Right ventricle myocardium superior (tissue), 1 donor: Measurements from ENCODE around the gene MPHOSPH8. TPM values are rescaled to one million over a fixed set of nuclear protein-coding genes. Genes with fewer than 3 reads are reported as not detected.
A peak's percentile ranks its signal among the peaks of the same experiment; 100 is the strongest.
"Not testable (repeated sequence)": the region's sequence is repeated elsewhere in the genome, so short reads cannot be mapped to it uniquely, and the experiment has no call there.

ENCODE experiments used
- ATAC-seq: fragments of 200-7000 bp; cut with Tn5 transposase; one replicate; pipeline ENCODE4 v1.9.1; 2020; ENCODE audit warnings: mild to moderate bottlenecking; ENCODE audit not compliant: poor library complexity
- DNase-seq: peaks from one replicate; pipeline ENCODE4 v3.0.0-alpha.2; 2020
- intact Hi-C: fragments of 100-400 bp; cut with DNase I; formaldehyde crosslinking; loops from one replicate; pipeline ENCODE4 v1.11.2; 2022
- total RNA-seq: library from RNA; stranded (reverse); fragmentation: NEBNext Ultra II Directional; extraction: Animal tissue kit (Norgen Biotek cat#: 25700); gene quantifications from one replicate; pipeline ENCODE4 v1.2.1, GENCODE V29; 2021
- donor health status: DM: no; HTN: yes; CAD: no; lungs with severe emphysema.

Gene MPHOSPH8
- total RNA-seq, 1 donor from 2014 or later = 26.0 TPM

DNA sequence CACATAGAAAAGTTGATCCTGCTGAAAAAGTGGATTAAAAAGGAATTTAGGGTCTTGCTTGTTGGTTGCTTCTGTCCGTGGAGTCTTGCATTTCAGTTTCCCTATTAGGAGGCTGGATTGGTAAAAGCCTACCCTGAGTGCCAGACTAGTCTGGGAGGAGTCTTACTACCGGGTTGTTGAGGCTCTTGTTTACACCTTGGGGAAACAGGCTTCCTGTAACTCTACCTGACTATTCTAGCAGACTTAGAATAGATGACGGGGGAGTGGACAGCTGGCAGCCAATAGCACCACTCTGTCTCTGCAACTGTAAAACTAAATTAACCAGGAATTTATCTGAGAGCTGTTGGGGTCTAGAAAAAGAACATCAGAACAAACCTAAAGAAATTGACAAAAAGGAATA, 11.3 kb upstream of the MPHOSPH8 start:
- intact Hi-C loops = no loop called here
- DNase-seq (no peak), ATAC-seq (no peak)

DNA sequence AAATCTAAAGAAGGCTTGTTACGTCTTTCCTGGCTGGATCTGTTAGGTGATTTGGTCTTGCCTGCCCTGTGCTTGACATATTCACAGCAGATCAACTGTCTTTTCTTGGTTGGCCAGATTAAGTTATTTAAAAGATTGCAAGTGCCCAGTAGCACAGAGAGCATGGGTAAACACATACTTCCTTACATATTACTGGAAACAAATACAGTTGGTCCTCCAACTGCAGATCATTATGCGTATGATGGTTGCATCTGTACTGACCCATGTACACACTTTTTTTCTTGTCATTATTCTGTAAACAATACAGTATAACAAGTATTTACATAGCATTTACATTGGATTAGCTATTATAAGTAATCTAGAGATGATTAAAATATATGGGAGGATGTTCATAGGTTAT, 9.2 kb upstream of the MPHOSPH8 start:
- ATAC-seq (no peak), DNase-seq (no peak)
- intact Hi-C loops = no loop called here

DNA sequence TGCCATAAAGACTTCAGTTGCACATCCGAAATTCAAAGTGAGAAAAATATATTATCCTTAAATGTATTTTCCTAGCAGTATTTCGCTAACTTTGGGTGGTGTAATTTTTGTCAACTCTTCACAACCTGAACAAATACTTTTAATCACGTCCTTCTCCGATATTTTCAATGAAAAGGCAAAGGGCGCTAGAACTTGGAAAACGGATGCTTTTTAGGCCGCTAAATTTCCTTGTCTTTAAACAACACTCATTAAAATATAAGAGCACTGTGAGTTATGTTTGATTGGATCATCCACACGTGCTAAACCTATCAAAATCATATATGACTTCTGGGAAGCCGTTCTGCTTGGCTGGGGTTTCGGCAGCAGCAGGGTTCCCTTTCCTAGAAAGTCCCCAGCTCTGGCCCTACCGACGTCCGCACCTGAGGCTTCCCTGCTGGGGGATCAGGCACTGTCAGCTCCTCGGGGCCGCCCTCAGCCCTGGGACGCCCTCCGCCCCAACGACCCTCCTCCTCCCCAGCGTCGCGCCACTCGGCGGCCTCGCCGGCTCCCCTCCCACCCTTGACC, 462 bp upstream of the MPHOSPH8 start:
- intact Hi-C loops = loop anchor here (10.0 kb wide), 1 partner anchor 152 kb away; the partner anchor contains the start of gene PSPC1
- DNase-seq (no peak), ATAC-seq (no peak)

GRCh38 chr13:19634256-19634740, 839 bp downstream of the MPHOSPH8 start:
- ATAC-seq (peak; percentile 73), DNase-seq (no peak)
- intact Hi-C loops = loop anchor here (10.0 kb wide), 1 partner anchor 151 kb away; the partner anchor contains the start of gene PSPC1

DNA sequence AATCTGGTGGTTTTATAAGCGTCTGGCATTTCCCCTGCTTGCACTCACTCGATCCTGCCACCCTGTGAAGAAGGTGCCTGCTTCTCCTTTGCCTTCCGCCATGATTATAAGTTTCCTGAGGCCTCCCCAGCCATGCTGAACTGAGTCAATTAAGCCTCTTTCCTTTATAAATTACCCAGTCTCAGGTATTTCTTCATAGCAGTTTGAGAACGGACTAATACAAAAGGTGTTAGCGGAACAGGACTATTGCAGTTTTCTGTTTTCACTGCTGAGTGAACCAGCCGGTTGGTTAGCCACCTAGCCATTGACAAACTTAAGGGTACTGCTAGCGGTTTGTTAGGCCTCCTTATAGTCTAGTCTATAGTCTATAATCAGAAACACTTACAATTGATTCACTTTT, 2.5 kb downstream of the MPHOSPH8 start:
- intact Hi-C loops = loop anchor here (10.0 kb wide), 1 partner anchor 149 kb away; the partner anchor contains the start of gene PSPC1
- not testable (repeated sequence) for DNase-seq, ATAC-seq

DNA sequence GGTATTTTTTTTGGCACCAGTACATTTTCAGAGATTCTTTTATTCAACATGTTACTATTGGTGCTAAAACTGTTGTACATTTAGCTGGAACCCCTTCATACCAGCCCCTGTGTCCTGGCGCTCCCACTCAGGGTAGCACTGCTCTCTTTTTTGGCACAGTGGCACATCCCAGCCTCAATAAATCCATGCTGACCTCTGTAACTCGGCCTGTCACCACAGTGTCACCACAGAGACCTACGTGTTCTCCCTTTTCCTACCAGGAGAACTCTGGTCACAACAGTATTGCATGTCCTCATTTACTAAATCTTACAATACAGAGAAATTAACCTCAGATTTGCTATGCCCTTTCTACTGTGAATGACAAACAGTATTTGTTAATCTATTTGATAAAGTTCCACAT, 10.2 kb downstream of the MPHOSPH8 start:
- no peak for ATAC-seq
- intact Hi-C loops = no loop called here
- DNase-seq = no peak

DNA sequence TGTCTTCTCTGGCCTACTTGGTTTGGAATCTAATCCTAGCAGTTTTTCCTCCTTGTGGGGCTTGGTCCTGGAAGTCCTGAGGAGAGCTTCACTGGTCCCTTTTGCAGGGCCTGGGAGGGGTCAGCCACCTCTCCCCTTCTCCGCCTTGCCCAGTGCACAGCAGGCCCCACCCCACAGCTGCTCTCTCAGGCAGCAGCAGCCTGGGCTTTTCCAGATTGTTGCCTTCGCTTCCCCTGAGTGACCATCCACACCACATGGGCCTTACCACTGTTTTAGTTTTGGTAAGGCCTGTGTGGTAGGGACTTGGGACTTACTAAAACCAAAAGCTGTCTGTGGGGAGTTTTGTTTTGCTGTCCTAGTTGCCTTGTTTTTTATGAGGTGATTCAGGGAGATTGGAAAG, 11.5 kb downstream of the MPHOSPH8 start:
- DNase-seq (no peak), ATAC-seq (peak; percentile 18)
- intact Hi-C loops = no loop called here

DNA sequence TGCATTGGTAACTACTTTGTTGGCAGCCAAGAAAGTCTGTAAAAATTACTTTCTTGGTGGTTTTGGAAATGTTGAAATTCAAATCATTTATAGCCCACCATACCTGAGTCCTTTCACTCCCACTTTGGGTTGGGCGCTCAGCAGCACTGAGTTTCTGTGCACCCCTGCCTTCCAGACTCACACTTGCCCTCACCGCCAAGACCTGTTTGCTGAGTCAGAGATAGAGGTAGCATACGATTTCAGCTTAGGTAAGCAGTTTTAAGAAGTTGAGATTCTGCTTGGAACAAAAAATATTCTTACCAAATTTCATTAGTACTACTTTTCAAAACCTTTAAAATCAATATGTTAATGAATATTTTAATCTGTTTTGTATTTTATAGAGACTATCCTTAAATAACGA, 12.6 kb downstream of the MPHOSPH8 start:
- DNase-seq (no peak), ATAC-seq (no peak)
- intact Hi-C loops = no loop called here

DNA sequence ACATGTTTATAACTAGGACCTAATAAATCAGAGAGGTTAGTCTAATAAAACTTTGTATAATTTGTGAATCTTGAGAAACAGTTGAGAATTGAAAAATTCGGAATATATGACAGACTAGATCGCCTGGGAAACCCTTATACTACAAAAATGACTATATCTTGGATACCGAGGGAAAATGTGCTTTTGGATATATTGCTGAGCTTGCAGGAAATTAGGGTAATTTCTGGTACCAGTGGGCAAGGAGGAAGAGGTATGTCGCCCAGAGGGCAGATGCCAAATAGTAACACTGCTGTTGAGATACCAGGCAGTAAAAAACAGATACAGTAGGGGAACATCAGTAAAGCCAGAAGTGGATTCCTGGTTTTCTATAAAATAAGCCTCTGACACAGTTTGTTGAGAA, 17.3 kb downstream of the MPHOSPH8 start:
- ATAC-seq = no peak
- no peak for DNase-seq
- intact Hi-C loops = no loop called here

DNA sequence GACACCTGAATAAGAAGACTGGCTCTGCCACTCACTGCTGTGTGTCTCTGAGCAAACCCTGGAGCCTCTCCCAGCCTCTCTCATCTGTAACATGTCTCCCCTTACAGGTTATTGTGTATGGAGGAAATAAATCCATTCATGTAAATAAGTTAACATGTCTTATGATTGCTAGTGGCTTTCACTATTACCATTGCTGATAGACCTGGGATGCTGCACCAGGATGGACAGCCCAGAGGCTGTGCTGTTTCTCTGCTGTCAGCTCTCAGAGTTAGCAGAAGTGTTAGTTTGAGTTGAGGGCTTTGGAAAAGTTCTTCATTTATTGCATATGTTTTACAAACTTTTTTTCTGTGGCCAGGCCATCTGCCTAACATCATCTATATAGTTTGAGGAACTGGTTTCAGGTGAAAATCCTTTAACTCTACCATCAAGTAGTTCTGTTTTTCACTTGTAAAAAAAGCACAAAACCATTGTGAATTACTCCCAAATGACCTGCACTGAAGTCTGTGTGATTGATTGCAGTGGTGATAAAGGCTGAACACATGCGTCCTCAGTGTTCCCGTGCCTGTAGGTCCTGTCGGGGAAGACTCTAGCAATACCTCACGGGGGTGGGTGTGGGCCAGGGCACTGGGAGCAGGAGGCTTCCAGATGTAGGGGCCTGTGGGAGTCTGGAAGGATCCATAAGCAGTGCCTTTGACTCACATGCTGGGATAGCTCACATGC, 24.6 kb downstream of the MPHOSPH8 start:
- ATAC-seq (no peak), DNase-seq (no peak)
- intact Hi-C loops = no loop called here

GRCh38 chr13:19658831-19659230, 25.4 kb downstream of the MPHOSPH8 start:
- DNase-seq (no peak), ATAC-seq (no peak)
- intact Hi-C loops = no loop called here

- intact Hi-C loops = no loop called here
- ATAC-seq = no peak
Measured at GRCh38 chr13:19661126-19661525, 27.7 kb downstream of the MPHOSPH8 start.

GRCh38 chr13:19661561-19661960, 28.1 kb downstream of the MPHOSPH8 start:
- ATAC-seq (no peak), DNase-seq (no peak)
- intact Hi-C loops = no loop called here

More at GRCh38 chr13:19661126-19661525, 27.7 kb downstream of the MPHOSPH8 start:
- DNase-seq = no peak

DNA sequence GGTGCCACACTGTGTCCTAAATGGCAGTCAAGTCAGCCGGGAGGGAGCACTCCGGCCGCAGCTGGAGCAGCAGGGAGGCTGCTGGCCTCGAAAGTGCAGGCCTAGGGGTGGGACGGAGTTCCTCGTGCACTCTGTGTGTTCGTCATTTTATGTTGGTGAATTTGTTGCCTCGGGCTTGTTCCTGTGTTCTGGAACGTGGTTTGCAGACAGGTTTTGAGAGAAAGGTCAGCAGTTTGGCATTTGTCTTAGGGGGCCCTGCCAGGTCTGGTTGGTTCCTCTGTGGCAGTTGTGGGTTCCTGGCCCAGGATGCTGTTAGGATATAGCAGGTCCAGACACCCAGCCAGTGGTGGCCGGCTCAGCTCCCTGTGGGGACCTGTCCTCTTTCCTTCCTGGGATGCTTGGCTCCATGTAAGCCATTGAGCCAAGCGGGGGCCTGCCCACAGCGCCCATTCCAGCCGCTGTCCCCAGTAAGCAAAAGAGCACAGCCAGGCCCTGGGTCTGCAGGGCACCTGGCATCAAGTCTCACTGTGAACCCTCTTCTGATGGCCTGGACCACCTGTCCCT, 30.0 kb downstream of the MPHOSPH8 start:
- DNase-seq = no peak
- ATAC-seq = no peak
- intact Hi-C loops = no loop called here

- DNase-seq = no peak
- intact Hi-C loops = no loop called here
- peak; percentile 30 for ATAC-seq
Measured at GRCh38 chr13:19664481-19665230, 31.2 kb downstream of the MPHOSPH8 start.

GRCh38 chr13:19665427-19665859, 32.0 kb downstream of the MPHOSPH8 start:
- DNase-seq = no peak
- intact Hi-C loops = no loop called here
- ATAC-seq = peak; percentile 84

GRCh38 chr13:19668778-19669177, 35.3 kb downstream of the MPHOSPH8 start:
- intact Hi-C loops = no loop called here
- DNase-seq = no peak
- no peak for ATAC-seq

DNA sequence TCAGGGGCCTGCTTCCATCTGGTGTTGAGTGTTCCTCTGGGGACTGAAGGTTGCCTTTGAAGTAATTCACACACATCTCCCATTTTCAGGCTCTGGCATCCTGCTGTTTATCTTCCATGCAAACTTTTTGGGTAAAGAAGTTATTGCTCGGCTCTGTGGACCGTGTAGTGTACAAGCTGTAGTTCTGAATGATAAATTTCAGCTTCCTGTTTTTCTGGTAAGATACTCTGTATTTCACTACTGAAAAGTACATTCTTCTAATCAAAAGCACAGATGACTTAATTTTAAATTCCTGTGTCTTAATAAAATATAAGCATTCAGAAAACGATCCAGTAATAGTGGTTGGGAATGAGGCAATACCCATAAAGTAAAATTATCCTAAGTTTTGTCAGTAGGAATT, 36.7 kb downstream of the MPHOSPH8 start:
- DNase-seq (no peak), ATAC-seq (no peak)
- intact Hi-C loops = no loop called here

- DNase-seq (no peak), ATAC-seq (no peak)
- intact Hi-C loops = no loop called here
Measured at GRCh38 chr13:19672990-19673389, 39.5 kb downstream of the MPHOSPH8 start.
